Testis (tissue), 3 donors: ENCODE measurements around the gene RPUSD4. TPM values are rescaled to one million over a fixed set of nuclear protein-coding genes. Genes with fewer than 3 reads are reported as not detected.

ENCODE experiments used
- DNase-seq: peaks from one replicate; pipeline ENCODE4 v3.0.0-alpha.2; 2019
- H3K27ac ChIP-seq, 2 donors: fragments of 200-600 bp; sonication (generic); one replicate each; pipeline ENCODE4 v1.5.1; 2019
- H3K27me3 ChIP-seq: fragments of 200-600 bp; sonication (generic); one replicate; pipeline ENCODE4 v1.5.1; 2019
- H3K36me3 ChIP-seq: fragments of 200-600 bp; sonication (generic); one replicate; pipeline ENCODE4 v1.5.1; 2017; ENCODE audit warnings: low read depth; ENCODE audit errors: missing control alignments
- H3K4me1 ChIP-seq: fragments of 200-600 bp; sonication (generic); one replicate; pipeline ENCODE4 v1.5.1; 2019
- H3K4me3 ChIP-seq, 2 donors: fragments of 200-600 bp; sonication (generic); one replicate each; pipeline ENCODE4 v1.5.1; 2017 to 2019
- H3K9me3 ChIP-seq: fragments of 200-600 bp; sonication (generic); one replicate; pipeline ENCODE4 v1.5.1; 2017
- CTCF ChIP-seq, 3 experiments: fragments of 450-650 bp in 2 of 3; fragments of 200-600 bp in 1 of 3; sonication (generic) in 1 of 3; IDR thresholded peaks; one replicate each; pipeline ENCODE4 v1.5.1; 2016 to 2019; ENCODE audit warnings: antibody characterized with exemption in 3 of 3, mild to moderate bottlenecking in 2 of 3, moderate library complexity in 1 of 3
- POLR2A ChIP-seq: fragments of 450-650 bp; IDR thresholded peaks from one replicate; pipeline ENCODE4 v1.6.1; 2017; ENCODE audit warnings: antibody characterized with exemption, mild to moderate bottlenecking, moderate library complexity
- WGBS, 2 donors: methylation state at CpG; one replicate each; pipeline ENCODE4 v1.1.5; 2018; 5-methylcytosine and 5-hydroxymethylcytosine counted together
- intact Hi-C: fragments of 100-400 bp; cut with DNase I; formaldehyde crosslinking; loops from one replicate; pipeline ENCODE4 v1.15.1; 2023; ENCODE audit warnings: low total_unique reads
- polyA plus RNA-seq: library from polyadenylated mRNA; stranded (reverse); fragments of 350-450 nt; fragmentation: Illumina TruSeq; extraction: RNeasy Lipid Tissue Mini Kit (QIAGEN cat#74804); gene quantifications from one replicate; pipeline ENCODE4 v1.2.3, GENCODE V29; 2014; ENCODE audit warnings: low read depth, low replicate concordance; ENCODE audit not compliant: insufficient read depth
- small RNA-seq, 2 donors: library from RNA; depleted of rRNA; stranded (forward); fragments of <200 nt; gene quantifications; one replicate each; pipeline ENCODE3, GENCODE V24; 2016
- total RNA-seq, 2 donors: library from RNA; depleted of rRNA; stranded (reverse); fragments of >200 nt; gene quantifications; one replicate each; pipeline ENCODE4 v1.2.3, GENCODE V29; 2016

RPUSD4 gene
- total and polyA plus RNA-seq, 3 donors from 2014 or later, result 25.9 to 33.8 (median 27.5) TPM

GRCh38 chr11:126153972-126154371 is 57.5 kb downstream of the RPUSD4 start:
- intact Hi-C loops, result no loop called here
- no peak for DNase-seq

GRCh38 chr11:126153006-126153405 is 58.4 kb downstream of the RPUSD4 start:
- Histone ChIP-seq H3K27me3 (no peaks in the 10 kb centered on the region), H3K4me1 (no peaks in the 10 kb centered on the region), H3K36me3 (no peaks in the 10 kb centered on the region), H3K27ac (no peak overlapping the region), H3K4me3 (no peak overlapping the region), H3K9me3 (no peaks in the 10 kb centered on the region)
- intact Hi-C loops, result no loop called here
- TF ChIP-seq POLR2A (no peak), CTCF (IDR thresholded peaks at IDR 0.05) (no peak)
- DNase-seq, result no peak
- 91 to 93% methylated on average over 4 of the region's 4 CpGs for WGBS, 2 donors

More at GRCh38 chr11:126153972-126154371, 57.5 kb downstream of the RPUSD4 start:
- no peaks in the 10 kb centered on the region for H3K27me3 ChIP-seq
- no peaks in the 10 kb centered on the region for H3K4me1 ChIP-seq
- H3K27ac ChIP-seq, result no peak overlapping the region
- TF ChIP-seq POLR2A (no peak), CTCF (IDR thresholded peaks at IDR 0.05) (no peak)
- no peaks in the 10 kb centered on the region for H3K9me3 ChIP-seq
- H3K4me3 ChIP-seq, result no peak overlapping the region
- no peaks in the 10 kb centered on the region for H3K36me3 ChIP-seq
- 76 to 83% methylated on average over 4 to 6 of the region's 6 CpGs for WGBS, 2 donors

- H3K27me3 ChIP-seq, result no peaks in the 10 kb centered on the region
- intact Hi-C loops, result no loop called here
- TF ChIP-seq POLR2A, result no peak
- TF ChIP-seq CTCF (IDR thresholded peaks at IDR 0.05), result no peak
- H3K4me3 ChIP-seq, result no peak overlapping the region
- H3K27ac ChIP-seq, result no peak overlapping the region
- no peaks in the 10 kb centered on the region for H3K9me3 ChIP-seq
- H3K36me3 ChIP-seq, result no peaks in the 10 kb centered on the region
- H3K4me1 ChIP-seq, result no peaks in the 10 kb centered on the region
- no peak for DNase-seq
Observed at GRCh38 chr11:126152586-126152985, 58.9 kb downstream of the RPUSD4 start.

- DNase-seq, result no peak
- Histone ChIP-seq H3K9me3 (no peaks in the 10 kb centered on the region), H3K27ac (no peak overlapping the region), H3K36me3 (no peaks in the 10 kb centered on the region), H3K4me1 (no peaks in the 10 kb centered on the region), H3K27me3 (no peaks in the 10 kb centered on the region), H3K4me3 (no peak overlapping the region)
- no peak for TF ChIP-seq POLR2A
- no peak for TF ChIP-seq CTCF (IDR thresholded peaks at IDR 0.05)
- intact Hi-C loops, result no loop called here
- 92 to 100% methylated on average over 1 of the region's 1 CpG for WGBS, 2 donors
Observed at GRCh38 chr11:126152152-126152551, 59.3 kb downstream of the RPUSD4 start.

Small RNA genes lying within 50 kb of the gene (small RNA-seq; reads per million reads assigned to genes)
- gene AP001893.2 (0 reads per million in 2 donors), gene RN7SL351P (0 reads per million in 2 donors), gene RNU4-86P (0 reads per million in 2 donors)

Other genes starting within 250 kb of the RPUSD4 start
- 10 to 100 TPM; 23.9 to 27.7 TPM for gene CDON, start 148.8 kb downstream of the RPUSD4 start, total RNA-seq
- gene CDON, start 148.8 kb downstream of the RPUSD4 start, polyA plus RNA-seq, result 20.6 TPM
- 10 to 100 TPM; 27.4 to 36.3 TPM for gene FAM118B, start 132 bp upstream of the RPUSD4 start, total RNA-seq
- 50.3 TPM for gene FAM118B, start 132 bp upstream of the RPUSD4 start, polyA plus RNA-seq
- 100 to 1,000 TPM; 105 to 122 TPM for gene SRPRA, start 57.2 kb upstream of the RPUSD4 start, total RNA-seq
- 88.4 TPM for gene SRPRA, start 57.2 kb upstream of the RPUSD4 start, polyA plus RNA-seq
- gene FOXRED1, start 57.5 kb upstream of the RPUSD4 start, total RNA-seq, result 10 to 100 TPM; 40.3 to 49.4 TPM
- 31.6 TPM for gene FOXRED1, start 57.5 kb upstream of the RPUSD4 start, polyA plus RNA-seq
- 1 to 10 TPM; 5.7 to 5.9 TPM for gene TIRAP, start 71.4 kb upstream of the RPUSD4 start, total RNA-seq
- gene TIRAP, start 71.4 kb upstream of the RPUSD4 start, polyA plus RNA-seq, result 3.6 TPM
- 10 to 100 TPM; 16.9 to 20.9 TPM for gene DCPS, start 92.4 kb upstream of the RPUSD4 start, total RNA-seq
- 16.8 TPM for gene DCPS, start 92.4 kb upstream of the RPUSD4 start, polyA plus RNA-seq
- gene ST3GAL4, start 144.0 kb upstream of the RPUSD4 start, total RNA-seq, result 100 to 1,000 TPM; 212 to 221 TPM
- 102 TPM for gene ST3GAL4, start 144.0 kb upstream of the RPUSD4 start, polyA plus RNA-seq